Measurements from ENCODE around the gene DNAJC30. TPM values are rescaled to one million over a fixed set of nuclear protein-coding genes. Genes with fewer than 3 reads are reported as not detected.
"Not testable (repeated sequence)": the region's sequence is repeated elsewhere in the genome, so short reads cannot be mapped to it uniquely, and the experiment has no call there.

DNAJC30 gene
- total RNA-seq, 1 donor, result 1.9 TPM

DNA sequence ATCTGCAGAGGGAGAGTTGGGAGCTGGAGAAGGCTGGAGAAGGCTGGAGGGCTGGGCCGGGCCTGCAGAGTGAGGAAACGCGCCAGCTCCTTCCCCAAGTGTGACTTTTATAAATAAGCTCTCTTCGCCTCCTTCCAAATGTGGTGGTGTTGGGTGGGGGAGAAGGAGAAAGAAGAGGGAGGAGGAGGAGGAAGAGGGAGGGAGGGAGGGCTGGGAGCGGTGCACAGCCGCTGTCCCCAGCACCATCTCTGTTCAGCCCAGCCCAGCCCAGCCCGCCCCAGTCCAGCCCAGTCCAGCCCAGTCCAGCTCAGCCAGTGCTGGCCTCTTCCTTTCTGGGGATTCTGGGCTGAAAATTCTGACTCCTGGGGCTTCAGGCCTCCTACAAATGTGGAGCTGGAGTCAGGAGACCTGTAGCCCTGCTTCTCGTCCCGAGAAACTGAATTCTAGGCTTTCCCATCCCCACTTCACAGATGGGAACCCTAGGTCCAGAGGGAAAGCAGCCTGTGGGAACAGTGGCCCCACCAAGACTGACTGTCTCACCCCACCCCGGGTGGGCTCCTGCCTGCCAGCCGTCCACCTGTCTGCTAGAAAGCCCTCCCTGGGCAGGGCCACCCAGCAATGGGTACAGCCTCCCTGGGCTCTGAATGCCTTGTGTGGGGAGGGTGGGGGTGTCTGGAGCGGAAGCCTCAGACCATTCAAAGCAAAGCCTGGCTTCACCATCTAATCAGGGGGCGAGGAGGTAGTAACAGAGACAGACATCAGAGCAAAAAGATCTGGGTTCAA, 34.0 kb upstream of the DNAJC30 start:
- no peaks in the 10 kb centered on the region for H3K9me3 ChIP-seq (ENCODE audit: low read depth, low read length)
- H3K27me3 ChIP-seq (ENCODE audit: insufficient read depth, low read length), result peaks cover 44% of the 10 kb centered on the region
- H3K4me1 ChIP-seq (ENCODE audit: insufficient read depth, low read length), result peaks cover 35% of the 10 kb centered on the region
- no peak overlapping the region for H3K4me3 ChIP-seq (ENCODE audit: low read length)

DNA sequence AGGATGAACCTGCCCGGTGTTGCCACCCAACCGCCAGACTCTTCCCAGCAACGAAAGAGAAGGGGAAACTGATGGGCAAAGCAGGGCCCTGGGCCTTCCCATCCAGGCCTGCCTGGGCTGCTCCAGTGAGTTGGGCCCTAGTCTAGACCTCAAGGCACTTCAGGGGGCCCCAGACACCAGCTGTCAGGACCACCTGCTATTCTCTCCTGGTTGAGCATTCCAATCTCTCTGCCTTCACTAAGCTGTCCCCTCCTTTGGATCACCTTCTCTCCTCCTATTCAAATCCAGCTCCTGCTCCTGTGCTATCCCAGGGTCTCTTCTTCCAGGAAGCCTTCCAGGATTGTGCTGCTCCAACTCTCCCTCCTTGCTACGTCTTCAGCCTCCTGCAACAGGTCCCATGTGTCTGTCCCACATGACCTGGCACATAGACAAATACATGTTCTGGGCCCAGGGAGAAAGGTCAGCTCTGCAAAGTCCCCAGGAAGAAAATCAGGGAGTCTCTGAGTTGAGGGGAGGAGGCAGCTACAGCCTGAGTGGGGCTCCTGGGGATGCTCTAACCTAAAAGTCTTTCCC, 33.2 kb upstream of the DNAJC30 start:
- Histone ChIP-seq H3K9me3 (ENCODE audit: low read depth, low read length) (no peaks in the 10 kb centered on the region), H3K4me3 (ENCODE audit: low read length) (no peak overlapping the region), H3K27me3 (ENCODE audit: insufficient read depth, low read length) (peaks cover 41% of the 10 kb centered on the region), H3K4me1 (ENCODE audit: insufficient read depth, low read length) (peaks cover 35% of the 10 kb centered on the region)

DNA sequence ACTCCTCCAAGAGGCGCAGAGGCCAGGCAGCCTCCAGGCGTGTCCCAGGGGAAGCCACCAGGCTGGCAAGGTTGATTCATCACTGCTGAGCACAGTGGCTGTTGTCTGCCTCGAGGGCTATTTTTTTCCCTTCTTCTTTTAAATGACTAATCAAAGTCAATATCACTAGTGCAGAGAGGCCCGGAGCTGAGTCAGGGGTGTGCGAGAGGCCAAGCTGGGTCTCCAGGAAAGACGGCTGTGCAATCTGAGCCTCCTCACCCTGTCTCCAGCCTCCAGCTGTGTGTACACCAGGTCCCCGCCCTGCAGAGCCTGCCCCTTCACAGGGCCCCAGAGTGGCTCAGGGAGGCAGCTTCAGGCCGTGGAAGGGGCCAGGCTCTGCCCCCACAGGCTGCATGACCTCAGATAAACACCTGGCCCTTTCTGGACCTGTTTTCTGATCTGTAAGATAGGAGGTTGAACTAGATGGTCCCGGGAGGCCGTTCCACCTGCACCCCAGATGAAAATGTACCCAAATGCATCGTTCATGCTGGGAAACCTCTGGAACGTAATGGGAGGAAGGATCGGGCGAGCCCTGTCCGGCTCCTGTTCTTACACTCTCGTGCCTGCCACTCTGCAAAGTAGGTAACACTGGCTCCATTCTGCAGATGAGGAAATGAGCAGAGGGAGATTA, 32.5 kb upstream of the DNAJC30 start:
- Histone ChIP-seq H3K9me3 (ENCODE audit: low read depth, low read length) (no peaks in the 10 kb centered on the region), H3K27me3 (ENCODE audit: insufficient read depth, low read length) (peaks cover 39% of the 10 kb centered on the region), H3K4me1 (ENCODE audit: insufficient read depth, low read length) (peaks cover 35% of the 10 kb centered on the region), H3K4me3 (ENCODE audit: low read length) (no peak overlapping the region)

DNA sequence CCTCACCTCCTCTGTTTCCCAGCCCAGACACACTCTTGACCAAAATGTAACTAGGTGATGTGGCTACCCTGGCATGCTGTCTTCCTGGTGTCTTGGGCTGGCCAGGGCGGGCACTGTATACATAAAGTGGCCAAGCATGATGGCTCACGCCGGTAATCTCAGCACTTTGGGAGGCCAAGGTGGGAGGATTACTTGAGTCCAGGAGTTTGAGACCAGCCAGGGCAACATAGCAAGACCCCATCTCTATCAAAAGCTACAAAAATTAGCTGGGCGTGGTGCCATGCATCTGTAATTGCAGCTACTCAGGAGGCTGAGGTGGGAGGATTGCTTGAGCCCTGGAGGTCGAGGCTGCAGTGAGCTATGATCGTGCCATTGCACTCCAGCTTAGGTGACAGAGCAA, 30.1 kb upstream of the DNAJC30 start:
- Histone ChIP-seq H3K4me1 (ENCODE audit: insufficient read depth, low read length) (peaks cover 19% of the 10 kb centered on the region), H3K27me3 (ENCODE audit: insufficient read depth, low read length) (peaks cover 25% of the 10 kb centered on the region)
- not testable (repeated sequence) for H3K4me3 ChIP-seq (ENCODE audit: low read length); H3K9me3 ChIP-seq (ENCODE audit: low read depth, low read length)

DNA sequence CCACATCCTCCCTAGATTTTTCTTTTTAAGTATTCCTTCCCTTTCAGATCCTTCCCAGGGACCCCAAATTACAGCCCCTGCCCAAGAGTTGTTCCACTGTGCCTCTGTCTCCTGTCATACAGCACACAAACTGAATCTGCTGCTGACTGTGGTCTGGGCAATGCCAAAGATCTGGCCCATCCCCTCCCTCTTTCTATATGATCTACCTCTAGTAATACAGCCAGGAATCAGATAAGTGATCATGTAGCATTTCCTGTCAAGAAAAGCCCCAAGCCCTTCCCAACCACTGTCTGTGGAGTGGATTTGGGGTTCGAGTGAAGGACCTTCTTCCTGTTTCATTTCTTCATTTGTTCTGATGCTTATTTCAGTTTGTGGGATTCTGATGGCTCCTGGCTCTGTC, 29.5 kb upstream of the DNAJC30 start:
- Histone ChIP-seq H3K9me3 (ENCODE audit: low read depth, low read length) (no peaks in the 10 kb centered on the region), H3K27me3 (ENCODE audit: insufficient read depth, low read length) (peaks cover 23% of the 10 kb centered on the region), H3K4me3 (ENCODE audit: low read length) (no peak overlapping the region), H3K4me1 (ENCODE audit: insufficient read depth, low read length) (peaks cover 14% of the 10 kb centered on the region)

DNA sequence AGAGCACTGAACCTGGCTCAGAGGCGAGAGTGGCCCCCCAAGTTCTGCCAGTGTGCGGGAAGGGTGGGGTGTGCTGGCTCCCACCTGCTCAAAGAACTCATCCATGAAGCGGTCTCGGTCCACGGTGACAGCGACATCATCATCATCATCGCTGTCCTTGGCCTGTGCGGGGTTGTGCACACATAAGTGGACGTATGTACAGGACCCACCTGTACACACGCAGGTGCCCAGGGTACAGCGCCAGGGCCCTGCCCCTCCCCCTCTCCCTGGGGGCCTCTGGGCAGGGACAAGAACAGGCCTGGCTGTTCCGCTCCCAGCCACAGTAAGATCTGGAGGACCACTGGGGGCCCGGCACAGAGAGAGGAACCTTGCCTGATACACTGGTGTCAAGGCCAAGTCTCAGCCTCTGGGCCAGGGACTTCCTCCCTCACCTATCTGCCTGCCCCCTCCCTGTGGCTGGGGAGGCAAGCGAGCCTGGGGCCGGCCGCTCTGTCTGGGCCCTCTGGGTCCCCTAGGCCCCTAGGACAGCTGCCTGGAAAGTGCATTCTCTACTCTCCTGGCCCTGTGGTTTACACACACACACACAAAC, 25.8 kb upstream of the DNAJC30 start:
- Histone ChIP-seq H3K4me3 (ENCODE audit: low read length) (no peak overlapping the region), H3K4me1 (ENCODE audit: insufficient read depth, low read length) (no peaks in the 10 kb centered on the region), H3K27me3 (ENCODE audit: insufficient read depth, low read length) (peaks cover 7% of the 10 kb centered on the region), H3K9me3 (ENCODE audit: low read depth, low read length) (no peaks in the 10 kb centered on the region)

DNA sequence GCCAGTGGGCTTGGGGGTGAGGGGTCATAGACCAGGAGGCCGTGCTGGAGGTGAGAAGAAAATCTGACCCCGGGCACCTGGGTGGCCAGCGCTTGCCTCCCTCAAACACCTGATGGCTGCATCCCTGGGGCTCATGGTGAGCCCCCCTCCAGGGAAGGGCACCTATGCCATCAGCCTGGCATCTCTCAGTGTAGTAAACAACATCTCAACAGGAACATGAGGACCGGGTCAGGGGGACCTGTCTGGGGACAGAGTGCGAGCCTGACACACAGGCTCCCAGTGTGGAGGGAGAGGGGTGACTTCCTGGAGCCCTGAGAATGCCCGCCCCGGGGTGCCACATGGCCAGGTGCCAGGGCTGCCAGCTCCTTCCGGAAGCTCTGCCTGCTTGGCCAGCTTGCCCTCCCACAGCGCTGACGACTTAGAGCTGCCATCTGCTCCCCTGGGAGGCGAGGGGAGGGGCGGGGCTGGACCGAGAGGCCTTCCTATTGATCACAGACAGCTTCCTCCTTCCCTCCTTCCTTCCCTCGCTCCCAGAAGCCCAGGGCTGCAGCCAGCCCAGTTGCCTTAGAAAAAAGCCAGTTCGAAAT, 23.9 kb upstream of the DNAJC30 start:
- H3K4me3 ChIP-seq (ENCODE audit: low read length), result no peak overlapping the region
- H3K9me3 ChIP-seq (ENCODE audit: low read depth, low read length), result no peaks in the 10 kb centered on the region
- H3K4me1 ChIP-seq (ENCODE audit: insufficient read depth, low read length), result no peaks in the 10 kb centered on the region
- no peaks in the 10 kb centered on the region for H3K27me3 ChIP-seq (ENCODE audit: insufficient read depth, low read length)

DNA sequence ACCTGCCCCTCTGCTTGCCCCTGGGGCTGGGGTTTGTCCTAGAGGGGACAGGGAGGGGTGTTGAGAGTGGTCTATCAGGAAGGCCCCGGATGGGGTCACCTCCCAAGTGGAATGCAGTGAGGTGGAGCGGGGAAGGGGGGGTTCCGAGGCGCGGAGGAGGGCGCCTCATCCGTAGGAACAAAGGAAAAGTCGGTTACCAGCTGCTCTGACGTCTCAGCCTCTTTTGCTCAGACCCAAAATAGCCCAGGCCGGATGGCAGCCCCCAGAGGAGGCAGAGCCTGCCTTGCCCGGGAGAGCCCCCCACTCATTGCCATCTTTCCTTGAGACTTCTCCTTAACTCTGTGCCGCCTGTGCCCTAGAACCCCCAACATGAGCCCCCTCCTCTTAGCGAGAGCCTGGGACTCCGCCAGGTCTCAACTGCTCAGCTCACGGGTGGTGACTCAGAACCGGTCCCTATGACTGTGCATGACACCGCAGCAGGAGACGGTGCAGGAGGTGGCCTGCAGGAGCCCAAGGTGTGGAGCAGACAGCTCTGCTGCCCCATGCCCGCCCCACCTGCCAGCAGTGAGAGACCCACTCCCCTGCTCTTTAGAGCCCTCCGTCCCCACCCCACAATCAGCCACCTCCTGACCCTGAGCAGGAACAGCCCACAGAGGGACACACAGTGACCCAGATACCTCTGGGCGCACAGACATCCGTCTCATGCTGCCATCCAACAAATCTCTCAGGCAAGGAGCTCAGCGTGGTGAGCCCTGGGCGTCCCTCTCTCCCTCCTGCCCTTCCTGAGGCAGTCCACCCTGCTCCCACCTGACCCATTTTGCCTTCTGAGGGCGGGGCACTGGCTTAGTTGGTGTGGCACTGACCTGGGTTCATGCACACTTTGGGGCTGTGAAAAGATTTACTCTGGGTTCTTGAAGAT, 23.1 kb upstream of the DNAJC30 start:
- H3K9me3 ChIP-seq (ENCODE audit: low read depth, low read length), result no peaks in the 10 kb centered on the region
- no peaks in the 10 kb centered on the region for H3K4me1 ChIP-seq (ENCODE audit: insufficient read depth, low read length)
- H3K27me3 ChIP-seq (ENCODE audit: insufficient read depth, low read length), result no peaks in the 10 kb centered on the region
- H3K4me3 ChIP-seq (ENCODE audit: low read length), result no peak overlapping the region

DNA sequence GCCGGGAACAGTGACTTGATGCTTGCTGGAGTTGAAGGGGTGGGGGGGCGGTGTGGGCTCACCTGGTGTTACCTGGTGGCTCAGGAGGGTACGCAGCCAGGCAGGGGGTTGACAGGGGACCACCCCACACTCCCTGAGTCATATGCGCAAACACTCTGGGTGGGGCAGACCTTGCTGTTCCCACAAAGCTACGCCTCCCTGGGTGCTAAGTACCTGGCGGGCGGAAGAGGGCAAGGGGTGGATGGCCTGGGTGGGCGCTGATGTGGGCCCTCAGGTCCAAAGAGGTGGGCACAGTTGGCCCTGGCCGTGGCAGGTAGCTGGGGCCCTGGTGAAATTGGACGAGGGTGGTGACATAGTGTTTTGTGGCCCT, 22.3 kb upstream of the DNAJC30 start:
- H3K4me1 ChIP-seq (ENCODE audit: insufficient read depth, low read length), result no peaks in the 10 kb centered on the region
- H3K4me3 ChIP-seq (ENCODE audit: low read length), result no peak overlapping the region
- no peaks in the 10 kb centered on the region for H3K27me3 ChIP-seq (ENCODE audit: insufficient read depth, low read length)
- H3K9me3 ChIP-seq (ENCODE audit: low read depth, low read length), result no peaks in the 10 kb centered on the region

DNA sequence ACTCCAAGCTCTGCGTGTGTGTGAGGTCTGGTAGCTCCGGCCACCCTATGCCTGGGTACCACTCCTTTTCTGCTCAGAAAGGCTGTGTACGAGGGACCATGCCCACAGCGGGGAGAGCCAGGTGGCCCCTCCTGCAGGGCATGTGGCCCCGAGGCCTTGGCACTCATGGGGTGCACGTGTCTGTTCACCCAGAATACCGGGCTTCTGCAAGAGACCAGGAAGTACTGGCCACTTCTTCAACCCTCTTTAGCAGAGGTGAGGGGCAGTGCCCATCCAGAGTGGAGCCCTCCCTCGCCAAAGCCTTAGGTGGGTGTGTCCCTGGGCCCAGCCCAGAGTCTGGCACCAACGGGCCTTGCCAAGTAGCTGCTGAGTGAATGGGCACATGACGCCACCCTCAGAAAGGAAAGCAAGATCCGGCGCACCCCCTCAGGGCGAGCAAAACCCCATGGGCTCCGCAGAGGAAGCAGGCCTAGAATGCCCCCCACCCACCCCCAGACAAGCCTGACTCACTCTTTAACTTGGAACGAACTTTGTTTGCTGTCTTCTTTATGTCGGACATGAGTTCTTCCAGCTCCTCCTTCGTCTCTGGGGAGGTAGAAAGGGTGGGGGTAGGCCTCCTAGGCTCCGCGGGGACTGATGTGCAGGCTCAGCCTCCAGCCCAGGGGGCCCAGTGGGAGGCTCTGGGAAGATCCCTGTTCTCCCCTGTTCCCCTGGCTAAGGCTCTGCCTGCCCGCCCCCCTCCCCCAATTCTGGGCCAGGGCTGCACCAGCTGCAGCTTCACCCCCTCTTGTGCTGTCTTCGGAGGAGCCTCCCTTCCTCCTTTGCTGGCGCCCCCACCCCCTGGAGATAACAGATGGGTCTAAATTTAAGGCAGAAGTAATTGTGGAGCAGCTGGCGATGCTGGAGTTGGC, 21.6 kb upstream of the DNAJC30 start:
- no peaks in the 10 kb centered on the region for H3K9me3 ChIP-seq (ENCODE audit: low read depth, low read length)
- no peaks in the 10 kb centered on the region for H3K4me1 ChIP-seq (ENCODE audit: insufficient read depth, low read length)
- H3K4me3 ChIP-seq (ENCODE audit: low read length), result no peak overlapping the region
- no peaks in the 10 kb centered on the region for H3K27me3 ChIP-seq (ENCODE audit: insufficient read depth, low read length)

DNA sequence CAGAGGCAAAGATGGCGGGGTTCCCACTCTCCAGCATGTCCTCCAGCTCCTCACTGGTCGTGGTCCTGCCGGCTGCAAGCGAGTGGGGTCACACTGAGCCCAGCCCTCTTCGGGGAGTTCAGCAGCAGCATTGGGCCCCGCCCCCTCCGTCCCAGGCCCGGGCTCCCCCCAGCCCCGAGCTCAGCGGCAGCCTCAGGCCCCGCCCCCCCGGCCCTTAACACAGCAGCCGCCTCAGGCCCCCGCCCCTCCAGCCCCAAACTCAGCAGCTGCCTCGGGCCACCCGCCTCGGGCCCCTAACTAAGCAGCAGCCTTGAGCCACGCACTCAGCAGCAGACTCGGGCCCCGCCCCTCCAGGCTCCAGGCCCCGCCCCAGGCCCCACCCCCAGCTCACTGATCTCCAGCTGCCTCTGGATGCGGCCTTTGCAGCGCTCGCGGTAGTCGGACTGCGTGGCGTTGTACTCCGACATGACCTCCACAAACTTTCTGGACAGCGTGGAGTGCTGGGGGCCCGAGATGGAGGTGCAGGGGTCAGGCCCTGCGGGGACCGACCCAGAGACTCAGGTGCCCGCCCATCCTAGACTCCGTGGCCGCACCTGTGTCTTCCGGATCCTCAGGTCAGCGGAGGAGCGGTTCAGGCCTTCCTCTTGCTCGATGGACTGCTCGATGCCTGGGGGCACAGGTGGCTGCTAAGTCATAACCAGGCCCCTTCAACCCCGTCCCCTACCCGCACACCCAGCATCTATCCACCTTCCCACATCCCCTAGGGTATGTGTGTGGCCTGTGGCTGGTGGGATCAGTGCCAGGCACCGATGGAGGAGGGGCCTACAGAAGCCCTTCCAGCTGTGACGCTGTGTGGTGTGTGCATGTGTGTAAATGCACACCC, 20.7 kb upstream of the DNAJC30 start:
- H3K4me3 ChIP-seq (ENCODE audit: low read length), result no peak overlapping the region

DNA sequence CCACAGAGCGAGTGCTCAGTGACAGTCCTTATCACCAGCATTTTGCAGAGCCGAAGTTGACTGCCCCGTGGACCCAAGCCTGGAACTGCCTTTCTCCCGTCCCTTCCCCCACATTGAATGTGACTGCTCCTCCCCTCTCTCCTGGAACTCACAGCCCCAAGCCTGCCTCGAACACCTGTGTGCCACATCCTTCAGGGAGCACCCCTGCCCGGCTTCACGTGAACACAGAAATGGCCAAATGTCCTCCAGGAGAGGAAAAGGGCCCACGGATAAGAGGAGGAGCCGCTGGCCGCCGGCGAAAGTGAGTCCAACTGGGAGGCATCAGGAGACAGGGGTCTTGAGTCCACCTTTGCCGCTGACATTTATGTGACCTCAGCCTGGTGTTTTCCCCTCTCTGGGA, 20.0 kb upstream of the DNAJC30 start:
- H3K4me3 ChIP-seq (ENCODE audit: low read length), result no peak overlapping the region
- H3K9me3 ChIP-seq (ENCODE audit: low read depth, low read length), result no peaks in the 10 kb centered on the region
- H3K4me1 ChIP-seq (ENCODE audit: insufficient read depth, low read length), result no peaks in the 10 kb centered on the region
- no peaks in the 10 kb centered on the region for H3K27me3 ChIP-seq (ENCODE audit: insufficient read depth, low read length)

More for the DNA sequence above, 20.7 kb upstream of the DNAJC30 start:
- no peaks in the 10 kb centered on the region for H3K27me3 ChIP-seq (ENCODE audit: insufficient read depth, low read length)
- H3K4me1 ChIP-seq (ENCODE audit: insufficient read depth, low read length), result no peaks in the 10 kb centered on the region
- no peaks in the 10 kb centered on the region for H3K9me3 ChIP-seq (ENCODE audit: low read depth, low read length)

DNA sequence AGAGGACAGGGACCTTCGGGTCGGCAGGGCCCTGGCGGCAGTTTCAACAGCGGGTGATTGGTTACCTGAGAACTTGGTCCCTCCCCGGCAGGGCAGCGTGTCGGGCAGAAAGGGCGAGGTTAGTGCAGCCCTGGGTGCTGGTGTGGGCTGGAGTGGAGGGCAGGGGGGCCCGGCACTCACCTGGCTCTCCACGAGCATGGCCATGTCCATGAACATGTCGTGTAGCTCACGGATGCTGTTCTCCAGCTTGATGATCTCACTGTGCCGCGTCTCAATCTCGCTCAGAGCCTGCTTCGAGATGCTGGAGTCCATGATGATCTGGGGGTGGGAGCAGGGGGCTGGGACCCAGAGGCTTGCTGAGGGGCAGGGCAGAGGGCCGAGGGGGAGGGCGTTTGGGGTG, 19.4 kb upstream of the DNAJC30 start:
- Histone ChIP-seq H3K4me3 (ENCODE audit: low read length) (no peak overlapping the region), H3K27me3 (ENCODE audit: insufficient read depth, low read length) (no peaks in the 10 kb centered on the region), H3K4me1 (ENCODE audit: insufficient read depth, low read length) (no peaks in the 10 kb centered on the region), H3K9me3 (ENCODE audit: low read depth, low read length) (no peaks in the 10 kb centered on the region)

Data from mononuclear cell (primary cell).